Gastrocnemius medialis (tissue), 4 donors: ENCODE measurements around the gene ZNF292.

ENCODE experiments used
- CTCF ChIP-seq, 5 experiments: fragments of 450-650 bp in 3 of 5; fragments of 200-600 bp in 2 of 5; sonication (generic) in 2 of 5; IDR thresholded peaks in 4 of 5; conservative IDR thresholded peaks in 1 of 5; 1 replicate in 4 of 5; 2 replicates in 1 of 5; pipeline ENCODE4 v1.5.1; 2016 to 2019; ENCODE audit warnings: antibody characterized with exemption in 5 of 5, mild to moderate bottlenecking in 3 of 5, moderate library complexity in 3 of 5
- POLR2A ChIP-seq, 2 donors: fragments of 450-650 bp; IDR thresholded peaks; one replicate each; pipeline ENCODE4 v1.6.1; 2017; ENCODE audit warnings: antibody characterized with exemption in 2 of 2, mild to moderate bottlenecking in 2 of 2, moderate library complexity in 2 of 2

GRCh38 chr6:87180105-87180728, 24.9 kb downstream of the ZNF292 start:
- TF ChIP-seq CTCF (IDR thresholded peaks at IDR 0.05 in 4 of 5, conservative IDR thresholded peaks at IDR 0.05 in 1 of 5) (no peak), POLR2A (IDR thresholded peaks at IDR 0.05) (no peak)
